Measurements from ENCODE around the gene ATP13A3. TPM values are rescaled to one million over a fixed set of nuclear protein-coding genes. Genes with fewer than 3 reads are reported as not detected.

Gene ATP13A3
- total and polyA plus RNA-seq, 2 of the 4 experiments (the other 2 are of a cell fraction) = 48.1 to 154 TPM

GRCh38 chr3:194472290-194472920 is 14.4 kb downstream of the ATP13A3 start (continued):
- no peak for TF ChIP-seq MXI1 (IDR thresholded peaks at IDR 0.05; ENCODE audit: borderline replicate concordance, low read depth, low read length)

- H3K9me3 ChIP-seq (ENCODE audit: control insufficient read depth, insufficient read depth, low read length) = no peaks in the 10 kb centered on the region
- H3K14ac ChIP-seq (replicated peaks; ENCODE audit: low read depth, low read length) = no peak overlapping the region
- intact Hi-C loops (cut with micrococcal nuclease) (loop anchor here (1.0 kb wide), 2 partner anchors 102 to 122 kb away; no protein-coding TSS in a partner anchor), dilution Hi-C loops (cut with HindIII; ENCODE audit: low sequenced_read_pairs, unreplicated experiment) (no loop called here), in situ Hi-C loops (cut with MboI; ENCODE audit: low sequenced_read_pairs) (no loop called here)
- POLR2A ChIA-PET (ENCODE audit: unreplicated experiment) = interaction anchor here (0.6 kb wide), 1 partner anchor 167 kb away, joined by 8 read pairs; no protein-coding TSS in a partner anchor
- CTCF ChIA-PET = interaction anchor here (0.5 to 3.8 kb wide), 14 partner anchors 8 to 815 kb away, joined by 3 to 32 read pairs (median 3); no protein-coding TSS in a partner anchor
- H2AFZ ChIP-seq (replicated peaks; ENCODE audit: low read length, poor library complexity) = no peak overlapping the region
- H2BK120ac ChIP-seq (ENCODE audit: low read depth, low read length) = no peak overlapping the region
- H3K4ac ChIP-seq (ENCODE audit: low read depth, low read length) = no peak overlapping the region; the same call in 1 of the 2 replicates
- no peak overlapping the region for H3K56ac ChIP-seq (ENCODE audit: extremely low read depth, insufficient read depth, low read length)
- H3K27ac ChIP-seq (ENCODE audit: insufficient read depth, low read length) = no peak overlapping the region
- H4K8ac ChIP-seq (ENCODE audit: low read depth in 2 of 2, low read length in 2 of 2) = no peak overlapping the region
- H3K36me3 ChIP-seq (ENCODE audit: control insufficient read depth, insufficient read depth, low read length) = peaks cover 4% of the 10 kb centered on the region
- DNase-seq (no peak), ATAC-seq (ENCODE audit: low read depth) (no peak)
- no peak overlapping the region for H2BK20ac ChIP-seq (ENCODE audit: low read depth, low read length)
- H3K9me1 ChIP-seq (ENCODE audit: insufficient read depth, low read length) = peaks cover 15% of the 10 kb centered on the region
- no peak overlapping the region for H3K4me2 ChIP-seq (ENCODE audit: low read depth, low read length)
- H2BK15ac ChIP-seq (ENCODE audit: low read depth, low read length) = no peak overlapping the region
- H2AK5ac ChIP-seq (ENCODE audit: low read depth, low read length) = no peak overlapping the region
- H4K20me1 ChIP-seq (ENCODE audit: insufficient read depth, low read length) = peaks cover 73% of the 10 kb centered on the region
- H4K91ac ChIP-seq (ENCODE audit: insufficient read depth, low read depth, low read length) = no peak overlapping the region
- no peak overlapping the region for H3K23ac ChIP-seq (ENCODE audit: low read depth, low read length)
- no peak overlapping the region for H3K4me3 ChIP-seq (ENCODE audit: insufficient read depth, low read depth, low read length)
- H2BK5ac ChIP-seq (ENCODE audit: low read depth, low read length, poor library complexity, severe bottlenecking) = no peak overlapping the region
- H3K27me3 ChIP-seq (ENCODE audit: control insufficient read depth, insufficient read depth, low read length) = no peaks in the 10 kb centered on the region
- no peak overlapping the region for H3K18ac ChIP-seq (ENCODE audit: low read depth, low read length)
- peaks cover 0 to 43% of the 10 kb centered on the region in 2 experiments; a peak in 2 of 4 replicates for H3K79me1 ChIP-seq (ENCODE audit: low read depth in 1 of 2, low read length in 2 of 2)
- H3K9ac ChIP-seq (ENCODE audit: low read depth, low read length) = no peak overlapping the region
- BruUV-seq (replicated peaks) = no TSS peak
- WGBS, 2 experiments (ENCODE audit: extremely low coverage in 2 of 2, insufficient read length in 1 of 2) = no CpG with 5 or more reads among the region's 5 CpGs
- H3K4me1 ChIP-seq (ENCODE audit: control insufficient read depth, insufficient read depth, low read length) = peaks cover 22% of the 10 kb centered on the region
- H2AK9ac ChIP-seq (replicated peaks; ENCODE audit: low read depth, low read length, poor library complexity) = no peak overlapping the region
- no peak overlapping the region for H4K5ac ChIP-seq (ENCODE audit: low read depth, low read length)
- TF ChIP-seq CEBPB (IDR thresholded peaks at IDR 0.05; ENCODE audit: low read depth, low read length) = no peak
- no peak for TF ChIP-seq MAFK (IDR thresholded peaks at IDR 0.05; ENCODE audit: low read depth, low read length)
- TF ChIP-seq USF2 (IDR thresholded peaks at IDR 0.05; ENCODE audit: low read depth, low read length) = no peak
- no peak for TF ChIP-seq BHLHE40 (IDR thresholded peaks at IDR 0.05; ENCODE audit: low read depth, low read length)
- TF ChIP-seq RCOR1 (IDR thresholded peaks at IDR 0.05; ENCODE audit: insufficient replicate concordance, low read length) = no peak
- TF ChIP-seq FOS (IDR thresholded peaks at IDR 0.05; ENCODE audit: low read depth, low read length) = no peak
- TF ChIP-seq ELK1 (IDR thresholded peaks at IDR 0.05; ENCODE audit: borderline replicate concordance, low read depth, low read length) = no peak
- no peak for TF ChIP-seq POLR2A (IDR thresholded peaks at IDR 0.05; ENCODE audit: low read depth, low read length)
- TF ChIP-seq SMC3 (IDR thresholded peaks at IDR 0.05; ENCODE audit: low read depth, low read length) = no peak
- no peak for TF ChIP-seq CHD1 (IDR thresholded peaks at IDR 0.05; ENCODE audit: low read depth, low read length)
- no peak for TF ChIP-seq MXI1 (IDR thresholded peaks at IDR 0.05; ENCODE audit: borderline replicate concordance, low read depth, low read length)
- TF ChIP-seq MAZ (IDR thresholded peaks at IDR 0.05; ENCODE audit: borderline replicate concordance, low read depth, low read length) = no peak
- no peak for TF ChIP-seq CTCF (conservative IDR thresholded peaks at IDR 0.05; ENCODE audit: low read depth, low read length)
These were observed 14.9 kb downstream of the ATP13A3 start for GRCh38 chr3:194471863-194472262.

Measured in IMR-90 (cell line).